ENCODE data around the gene GFI1B.

DNA sequence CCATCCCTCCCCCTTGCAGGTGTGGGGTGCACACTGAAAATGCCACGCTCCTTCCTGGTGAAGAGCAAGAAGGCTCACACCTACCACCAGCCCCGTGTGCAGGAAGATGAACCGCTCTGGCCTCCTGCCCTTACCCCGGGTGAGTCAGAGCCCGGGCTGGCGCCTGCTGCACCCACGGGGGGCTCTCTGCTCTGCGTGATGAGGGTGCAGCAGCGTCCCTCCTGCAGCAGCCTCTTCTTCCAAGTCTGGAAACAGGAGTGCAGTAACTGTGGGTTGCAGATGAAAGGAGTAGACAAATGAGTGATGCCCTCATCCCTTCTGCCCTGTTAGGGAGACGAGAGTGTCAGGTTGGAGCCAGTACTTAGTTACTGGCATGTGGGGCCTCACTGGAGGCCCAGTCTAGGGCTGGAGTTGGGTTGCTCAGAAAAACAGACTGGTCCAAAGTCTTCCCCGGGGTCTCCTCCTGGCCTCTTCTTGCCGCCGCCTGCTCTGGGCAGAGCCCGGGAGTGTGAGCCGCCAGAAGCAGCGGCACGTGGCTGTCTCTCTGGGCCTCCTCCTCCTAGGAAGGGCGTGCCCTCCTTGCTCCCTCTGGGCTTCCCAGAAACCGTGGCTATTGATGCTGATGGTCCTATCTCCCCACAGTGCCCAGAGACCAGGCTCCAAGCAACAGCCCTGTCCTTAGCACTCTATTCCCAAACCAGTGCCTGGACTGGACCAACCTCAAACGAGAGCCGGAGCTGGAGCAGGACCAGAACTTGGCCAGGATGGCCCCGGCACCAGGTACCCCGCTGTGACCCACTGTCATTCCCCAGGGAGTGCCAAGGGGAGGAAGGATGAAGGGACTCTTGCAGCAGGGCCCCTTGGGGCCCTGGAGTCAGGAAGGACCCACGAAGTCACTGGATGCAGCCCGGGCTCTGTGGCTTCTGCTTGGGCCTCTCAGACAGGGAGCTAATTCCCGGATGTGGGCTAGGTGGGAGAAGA lies 8.4 kb downstream of the GFI1B start:
- TF ChIP-seq POLR2AphosphoS5 (IDR thresholded peaks at IDR 0.05), result no peak
- no peak for TF ChIP-seq POLR2A (IDR thresholded peaks at IDR 0.05)
- TF ChIP-seq, protein P1, sequence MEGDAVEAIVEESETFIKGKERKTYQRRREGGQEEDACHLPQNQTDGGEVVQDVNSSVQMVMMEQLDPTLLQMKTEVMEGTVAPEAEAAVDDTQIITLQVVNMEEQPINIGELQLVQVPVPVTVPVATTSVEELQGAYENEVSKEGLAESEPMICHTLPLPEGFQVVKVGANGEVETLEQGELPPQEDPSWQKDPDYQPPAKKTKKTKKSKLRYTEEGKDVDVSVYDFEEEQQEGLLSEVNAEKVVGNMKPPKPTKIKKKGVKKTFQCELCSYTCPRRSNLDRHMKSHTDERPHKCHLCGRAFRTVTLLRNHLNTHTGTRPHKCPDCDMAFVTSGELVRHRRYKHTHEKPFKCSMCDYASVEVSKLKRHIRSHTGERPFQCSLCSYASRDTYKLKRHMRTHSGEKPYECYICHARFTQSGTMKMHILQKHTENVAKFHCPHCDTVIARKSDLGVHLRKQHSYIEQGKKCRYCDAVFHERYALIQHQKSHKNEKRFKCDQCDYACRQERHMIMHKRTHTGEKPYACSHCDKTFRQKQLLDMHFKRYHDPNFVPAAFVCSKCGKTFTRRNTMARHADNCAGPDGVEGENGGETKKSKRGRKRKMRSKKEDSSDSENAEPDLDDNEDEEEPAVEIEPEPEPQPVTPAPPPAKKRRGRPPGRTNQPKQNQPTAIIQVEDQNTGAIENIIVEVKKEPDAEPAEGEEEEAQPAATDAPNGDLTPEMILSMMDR (IDR thresholded peaks at IDR 0.05), result no peak
